ENCODE measurements around the gene EIF3B. TPM values are rescaled to one million over a fixed set of nuclear protein-coding genes. Genes with fewer than 3 reads are reported as not detected.
A peak's percentile ranks its signal among the peaks of the same experiment; 100 is the strongest.

The EIF3B gene
- total RNA-seq, 1 donor from 2014 or later: 136 TPM

DNA sequence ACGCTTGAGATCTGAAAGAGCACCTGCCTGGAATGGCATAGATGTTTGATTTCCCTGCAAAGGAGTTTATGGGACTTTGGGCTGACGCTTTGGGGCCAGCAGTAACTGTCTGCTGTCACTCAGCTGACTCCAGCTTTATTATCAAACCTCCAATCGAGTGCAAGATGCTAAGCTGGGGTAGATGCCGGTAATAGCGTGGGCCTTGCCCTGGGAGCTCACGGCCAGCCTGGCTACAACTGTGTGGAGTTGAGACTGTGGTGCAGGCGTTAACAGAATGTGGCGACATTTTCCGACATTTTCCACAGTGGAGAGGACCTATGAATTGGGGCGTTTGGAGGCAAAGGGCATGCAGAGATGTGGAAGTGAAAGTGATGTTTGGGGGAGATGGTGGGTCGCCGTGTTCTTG lies 50.1 kb downstream of the EIF3B start:
- Mint-ChIP-seq H3K27me3 (ENCODE audit: unreplicated experiment) (peaks cover 6% of the 10 kb centered on the region), H3K27ac (ENCODE audit: unreplicated experiment) (no peak overlapping the region), H3K4me1 (ENCODE audit: low read depth, unreplicated experiment) (peaks cover 33% of the 10 kb centered on the region), H3K36me3 (ENCODE audit: unreplicated experiment) (no peaks in the 10 kb centered on the region), H3K9me3 (ENCODE audit: unreplicated experiment) (peaks cover 9% of the 10 kb centered on the region), H3K4me3 (ENCODE audit: unreplicated experiment) (peak overlapping the region; percentile 86)
- no peak for DNase-seq
- TF ChIP-seq, protein P1, sequence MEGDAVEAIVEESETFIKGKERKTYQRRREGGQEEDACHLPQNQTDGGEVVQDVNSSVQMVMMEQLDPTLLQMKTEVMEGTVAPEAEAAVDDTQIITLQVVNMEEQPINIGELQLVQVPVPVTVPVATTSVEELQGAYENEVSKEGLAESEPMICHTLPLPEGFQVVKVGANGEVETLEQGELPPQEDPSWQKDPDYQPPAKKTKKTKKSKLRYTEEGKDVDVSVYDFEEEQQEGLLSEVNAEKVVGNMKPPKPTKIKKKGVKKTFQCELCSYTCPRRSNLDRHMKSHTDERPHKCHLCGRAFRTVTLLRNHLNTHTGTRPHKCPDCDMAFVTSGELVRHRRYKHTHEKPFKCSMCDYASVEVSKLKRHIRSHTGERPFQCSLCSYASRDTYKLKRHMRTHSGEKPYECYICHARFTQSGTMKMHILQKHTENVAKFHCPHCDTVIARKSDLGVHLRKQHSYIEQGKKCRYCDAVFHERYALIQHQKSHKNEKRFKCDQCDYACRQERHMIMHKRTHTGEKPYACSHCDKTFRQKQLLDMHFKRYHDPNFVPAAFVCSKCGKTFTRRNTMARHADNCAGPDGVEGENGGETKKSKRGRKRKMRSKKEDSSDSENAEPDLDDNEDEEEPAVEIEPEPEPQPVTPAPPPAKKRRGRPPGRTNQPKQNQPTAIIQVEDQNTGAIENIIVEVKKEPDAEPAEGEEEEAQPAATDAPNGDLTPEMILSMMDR (IDR thresholded peaks at IDR 0.05; ENCODE audit: partially characterized antibody, unreplicated experiment): no peak

DNA sequence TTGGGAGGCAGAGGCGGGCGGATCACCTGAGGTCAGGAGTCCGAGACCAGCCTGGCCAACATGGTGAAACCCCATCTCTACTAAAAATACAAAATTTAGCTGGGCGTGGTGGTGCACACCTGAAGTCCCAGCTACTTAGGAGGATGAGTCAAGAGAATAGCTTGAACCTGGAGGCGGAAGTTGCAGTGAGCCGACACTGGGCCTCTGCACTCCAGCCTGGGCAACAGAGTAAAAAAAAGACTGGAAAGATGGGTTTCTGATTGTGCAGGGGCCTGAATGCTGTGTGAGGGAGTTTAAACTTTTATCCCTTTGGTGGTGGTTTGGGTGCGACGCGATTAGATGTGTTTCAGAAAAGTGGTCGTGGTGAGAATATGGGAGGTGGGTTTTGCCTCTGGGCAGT lies 50.6 kb downstream of the EIF3B start:
- peaks cover 6% of the 10 kb centered on the region for H3K27me3 Mint-ChIP-seq (ENCODE audit: unreplicated experiment)
- TF ChIP-seq, protein P1 (IDR thresholded peaks at IDR 0.05; ENCODE audit: partially characterized antibody, unreplicated experiment): no peak
- peak overlapping the region; percentile 86 for H3K4me3 Mint-ChIP-seq (ENCODE audit: unreplicated experiment)
- H3K27ac Mint-ChIP-seq (ENCODE audit: unreplicated experiment): no peak overlapping the region
- peaks cover 11% of the 10 kb centered on the region for H3K9me3 Mint-ChIP-seq (ENCODE audit: unreplicated experiment)
- peaks cover 37% of the 10 kb centered on the region for H3K4me1 Mint-ChIP-seq (ENCODE audit: low read depth, unreplicated experiment)
- H3K36me3 Mint-ChIP-seq (ENCODE audit: unreplicated experiment): no peaks in the 10 kb centered on the region
- no peak for DNase-seq

DNA sequence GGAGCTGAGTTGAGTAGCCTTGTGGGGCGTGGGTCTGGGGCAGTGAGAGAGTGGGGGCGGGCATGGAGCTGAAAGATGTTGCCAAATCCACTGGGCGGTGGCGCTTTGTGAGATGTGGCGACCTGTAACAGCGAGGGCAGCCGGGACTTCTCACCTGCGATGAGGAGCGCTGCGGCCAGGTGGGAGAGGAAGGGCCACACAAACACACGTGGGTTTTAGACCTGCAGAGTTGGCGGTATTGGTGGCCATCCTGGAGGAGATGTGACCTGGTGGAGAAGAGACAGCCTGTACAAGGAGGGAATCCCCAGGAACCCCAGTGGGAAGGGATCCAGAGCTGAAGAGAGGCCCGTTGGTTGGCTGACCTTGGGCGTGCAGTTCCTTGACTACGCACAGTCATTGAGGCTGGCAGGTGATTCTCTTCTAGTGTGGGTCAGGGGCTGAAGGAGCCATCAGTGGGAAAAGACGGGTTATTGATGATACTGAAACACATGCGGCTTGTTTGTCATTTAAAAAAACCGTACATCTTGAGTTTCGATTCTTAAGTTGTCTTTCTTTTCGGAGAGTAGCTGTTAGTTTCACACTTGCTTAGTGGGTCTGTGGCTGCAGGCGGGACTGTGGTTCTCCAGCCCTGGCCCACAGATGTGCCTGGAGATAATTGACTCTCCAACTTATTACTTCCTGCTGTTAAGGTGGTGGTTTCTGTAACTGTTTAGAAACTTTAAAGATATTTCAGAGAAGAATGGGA lies 51.1 kb downstream of the EIF3B start:
- no peak overlapping the region for H3K27ac Mint-ChIP-seq (ENCODE audit: unreplicated experiment)
- no peak for DNase-seq
- TF ChIP-seq, protein P1 (IDR thresholded peaks at IDR 0.05; ENCODE audit: partially characterized antibody, unreplicated experiment): no peak
- H3K27me3 Mint-ChIP-seq (ENCODE audit: unreplicated experiment): peaks cover 9% of the 10 kb centered on the region
- peaks cover 37% of the 10 kb centered on the region for H3K4me1 Mint-ChIP-seq (ENCODE audit: low read depth, unreplicated experiment)
- peak overlapping the region; percentile 86 for H3K4me3 Mint-ChIP-seq (ENCODE audit: unreplicated experiment)
- peaks cover 11% of the 10 kb centered on the region for H3K9me3 Mint-ChIP-seq (ENCODE audit: unreplicated experiment)
- no peaks in the 10 kb centered on the region for H3K36me3 Mint-ChIP-seq (ENCODE audit: unreplicated experiment)

DNA sequence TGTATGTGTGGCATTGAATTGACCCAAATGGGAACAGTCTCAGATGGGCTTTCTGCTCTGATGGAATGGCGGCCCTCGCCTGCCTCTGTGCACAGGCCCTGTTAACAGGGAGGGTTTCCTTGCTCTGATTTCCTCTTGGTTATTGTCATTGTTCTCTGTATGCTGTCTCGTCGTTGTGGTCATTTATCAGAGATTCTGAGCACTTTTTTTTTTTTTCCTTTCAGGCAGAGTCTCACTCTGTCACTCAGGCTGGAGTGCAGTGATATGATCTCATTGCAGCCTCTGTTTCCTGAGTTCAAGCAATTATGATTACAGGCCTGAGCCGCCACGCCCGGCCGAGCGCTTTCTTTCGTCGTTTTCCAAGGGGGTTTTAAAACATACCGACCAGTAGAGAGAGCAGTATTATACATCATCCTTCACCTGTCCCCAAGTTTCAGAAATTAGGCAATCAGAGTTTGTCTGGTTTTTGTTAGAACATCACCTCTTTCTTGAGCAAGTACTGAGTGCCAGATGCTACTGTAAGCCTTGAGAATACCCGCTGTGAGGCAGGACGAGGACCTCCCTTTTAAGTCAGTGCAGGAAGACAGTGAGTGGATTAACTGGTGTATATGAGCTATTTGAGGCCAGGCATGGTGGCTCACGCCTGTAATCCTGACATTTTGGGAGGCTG lies 55.3 kb downstream of the EIF3B start:
- H3K4me1 Mint-ChIP-seq (ENCODE audit: low read depth, unreplicated experiment): peaks cover 31% of the 10 kb centered on the region

More for the DNA sequence above, 55.3 kb downstream of the EIF3B start:
- H3K27me3 Mint-ChIP-seq (ENCODE audit: unreplicated experiment): peaks cover 10% of the 10 kb centered on the region
- H3K36me3 Mint-ChIP-seq (ENCODE audit: unreplicated experiment): no peaks in the 10 kb centered on the region
- peak overlapping the region; percentile 4 for H3K27ac Mint-ChIP-seq (ENCODE audit: unreplicated experiment)
- peak overlapping the region; percentile 5 for H3K4me3 Mint-ChIP-seq (ENCODE audit: unreplicated experiment)
- no peak for DNase-seq
- peaks cover 7% of the 10 kb centered on the region for H3K9me3 Mint-ChIP-seq (ENCODE audit: unreplicated experiment)
- TF ChIP-seq, protein P1 (IDR thresholded peaks at IDR 0.05; ENCODE audit: partially characterized antibody, unreplicated experiment): no peak

Data from glutamatergic neuron (in vitro differentiated cells).